ENCODE results near the gene SPACA6.
A peak's percentile ranks its signal among the peaks of the same experiment; 100 is the strongest.

GRCh38 chr19:51712461-51713081 lies 19.4 kb downstream of the SPACA6 start:
- TF ChIP-seq CTCF (optimal IDR thresholded peaks at IDR 0.05 in 1 of 3, IDR thresholded peaks at IDR 0.05 in 1 of 3, conservative IDR thresholded peaks at IDR 0.05 in 1 of 3; ENCODE audit: extremely low read depth in 1 of 3, insufficient read depth in 2 of 3, low read length in 3 of 3) (peak; percentile 84 to 95 (median 85)), EZH2 (IDR thresholded peaks at IDR 0.05; ENCODE audit: low read length) (no peak)

All from keratinocyte (primary cell).